Measurements from ENCODE around the gene PAPPA2. TPM values are rescaled to one million over a fixed set of nuclear protein-coding genes. Genes with fewer than 3 reads are reported as not detected.

The PAPPA2 gene
- total RNA-seq, 4 donors from 2014 or later = 0.07 to 0.97 (median 0.14) TPM

DNA sequence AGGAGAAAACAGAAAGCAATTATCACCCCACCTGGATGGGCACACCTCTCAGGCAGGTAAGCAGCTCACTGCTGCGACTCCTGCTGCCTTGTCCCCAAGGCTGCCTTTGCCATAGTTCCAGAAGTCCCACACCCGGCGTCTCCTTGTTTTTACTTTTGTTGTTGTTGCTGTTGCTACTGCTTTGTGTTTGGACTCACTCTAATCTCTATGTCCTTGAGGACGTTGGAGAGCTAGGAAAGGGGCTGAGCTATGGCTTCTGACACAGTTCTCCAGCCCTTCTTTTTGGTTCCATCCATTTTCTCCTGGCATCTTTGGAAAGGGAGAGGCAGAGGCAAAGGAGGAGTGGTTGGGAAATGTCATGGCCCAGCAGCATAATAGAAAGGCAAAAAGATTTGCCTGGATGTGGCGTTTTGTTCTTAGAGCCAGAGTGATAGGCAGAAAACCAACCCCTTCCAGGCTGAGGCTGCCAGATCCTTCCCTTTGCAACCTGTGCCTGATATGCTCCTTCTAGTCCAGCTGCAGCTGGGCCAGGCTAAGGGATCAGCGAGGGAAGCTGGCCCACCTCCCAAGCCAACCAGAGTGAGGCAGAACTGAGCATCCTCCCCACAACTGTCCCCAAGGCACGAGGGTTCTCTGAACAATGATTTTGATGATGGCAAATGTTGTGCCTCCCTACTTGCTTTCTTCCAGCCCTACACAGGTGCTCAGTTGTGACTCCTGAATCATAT is 430.8 kb downstream of the PAPPA2 start:
- 63 to 70% methylated on average over 7 of the region's 7 CpGs for WGBS, 2 donors
- peak in 1 of 2 donors; percentile 59 for DNase-seq (ENCODE audit: low spot score in 2 of 2)
- no peak overlapping the region for H3K4me3 ChIP-seq (ENCODE audit: low read depth, poor library complexity, severe bottlenecking)
- TF ChIP-seq CTCF (IDR thresholded peaks at IDR 0.05) (no peak), POLR2A (IDR thresholded peaks at IDR 0.05) (no peak)
- intact Hi-C loops (cut with DNase I; ENCODE audit: low total_unique reads) = loop anchor here (10.0 kb wide), 1 partner anchor 1051 kb away; no protein-coding TSS in a partner anchor

DNA sequence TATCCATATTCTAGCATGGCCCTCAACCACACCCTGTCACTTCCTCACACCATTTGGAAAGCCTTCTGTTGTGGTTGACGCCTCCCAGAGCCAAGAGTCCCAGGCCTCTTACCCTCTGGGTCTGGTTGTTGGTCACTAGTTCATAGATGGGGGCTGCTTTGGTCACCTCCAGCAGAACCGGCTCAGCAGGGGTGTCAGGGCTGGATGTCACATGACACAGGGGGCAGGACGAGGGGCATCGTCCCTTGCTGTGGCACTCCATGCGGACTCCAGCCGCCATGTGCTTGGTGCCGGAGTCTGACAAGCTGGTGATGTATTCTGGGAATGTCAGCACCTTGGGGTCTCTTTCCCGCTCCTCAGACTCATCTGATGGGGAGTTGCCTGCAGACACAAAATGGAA is 431.5 kb downstream of the PAPPA2 start:
- peak in 1 of 2 donors; percentile 78 for DNase-seq (ENCODE audit: low spot score in 2 of 2)
- intact Hi-C loops (cut with DNase I; ENCODE audit: low total_unique reads) = loop anchor here (10.0 kb wide), 1 partner anchor 1050 kb away; no protein-coding TSS in a partner anchor
- 91 to 94% methylated on average over 8 of the region's 8 CpGs for WGBS, 2 donors
- H3K4me3 ChIP-seq (ENCODE audit: low read depth, poor library complexity, severe bottlenecking) = no peak overlapping the region
- TF ChIP-seq POLR2A (IDR thresholded peaks at IDR 0.05) (no peak), CTCF (IDR thresholded peaks at IDR 0.05) (no peak)

Measured in lower leg skin (tissue), 4 donors.